A549 (cell line): ENCODE measurements around the gene TPCN2. TPM values are rescaled to one million over a fixed set of nuclear protein-coding genes. Genes with fewer than 3 reads are reported as not detected.

ENCODE experiments used
- ATAC-seq, 2 experiments: fragments of 200-7000 bp in 1 of 2; fragments of >200 bp in 1 of 2; cut with Nextera tagmentation in 1 of 2; cut with Tn5 transposase in 1 of 2; 3 replicates each; pipeline versions ENCODE4 v1.8.0 to v1.9.1; 2018 to 2020; ENCODE audit warnings: mild to moderate bottlenecking in 1 of 2, moderate library complexity in 1 of 2
- CTCF ChIA-PET: fragments of 300-600 bp; sonication (Branson Sonifier 250); formaldehyde crosslinking; extraction: SDS; loops from one replicate; lab custom pipeline; 2021; ENCODE audit warnings: antibody characterized with exemption, inconsistent platforms; lab: Yijun Ruan, JAX
- POLR2A ChIA-PET: fragments of 350-600 bp; formaldehyde crosslinking; extraction: SDS; loops from one replicate; lab custom pipeline; 2021; ENCODE audit warnings: antibody characterized with exemption, inconsistent platforms; lab: Yijun Ruan, JAX
- DNase-seq, 2 experiments: peaks; one replicate each; pipeline versions ENCODE4 v3.0.0 to v3.0.0-alpha.2; 2011 to 2016; ENCODE audit warnings: low read depth in 1 of 2, low spot score in 1 of 2
- FAIRE-seq: peaks from 2 replicates; lab custom pipeline; 2011; peaks lifted over from hg19 to GRCh38; lab: Jason Lieb, UNC
- H3K27ac ChIP-seq, 2 experiments: fragments of >200 bp; sonication (Bioruptor Twin); formaldehyde crosslinking; 3 replicates each; pipeline ENCODE4 v1.5.1; 2016 to 2017
- H3K4me1 ChIP-seq: fragments of >200 bp; sonication (Bioruptor Twin); formaldehyde crosslinking; 3 replicates; pipeline ENCODE4 v1.6.1; 2016
- H3K4me2 ChIP-seq: fragments of >200 bp; sonication (Bioruptor Twin); formaldehyde crosslinking; 3 replicates; pipeline ENCODE4 v1.6.1; 2016
- H3K4me3 ChIP-seq: fragments of >200 bp; sonication (Bioruptor Twin); formaldehyde crosslinking; 3 replicates; pipeline ENCODE4 v1.5.1; 2016
- H3K9me3 ChIP-seq: fragments of >200 bp; sonication (Bioruptor Twin); formaldehyde crosslinking; 3 replicates; pipeline ENCODE4 v1.6.1; 2016
- CBX2 ChIP-seq: fragments of 200-600 bp; sonication (generic); IDR thresholded peaks from 2 replicates; pipeline ENCODE4 v1.6.1; 2016; ENCODE audit warnings: low read depth, mild to moderate bottlenecking, borderline replicate concordance
- CEBPB ChIP-seq, 2 experiments: fragments of >200 bp in 1 of 2; sonication (Bioruptor Twin) in 1 of 2; formaldehyde crosslinking in 1 of 2; IDR thresholded peaks; 2 replicates each; pipeline ENCODE4 v1.6.1; 2012 to 2016
- CHD2 ChIP-seq: fragments of 150-350 bp; IDR thresholded peaks from 2 replicates; pipeline ENCODE4 v1.6.1; 2014; ENCODE audit warnings: low read length; ENCODE audit not compliant: partially characterized antibody
- CHD4 ChIP-seq: fragments of 200-600 bp; sonication (generic); IDR thresholded peaks from 2 replicates; pipeline ENCODE4 v1.6.1; 2016; ENCODE audit warnings: antibody characterized with exemption, mild to moderate bottlenecking, borderline replicate concordance
- CTCF ChIP-seq: fragments of >200 bp; sonication (Bioruptor Twin); formaldehyde crosslinking; IDR thresholded peaks from 3 replicates; pipeline ENCODE4 v1.5.1; 2016
- EHF ChIP-seq: fragments of 250-450 bp; sonication (Bioruptor Pico); IDR thresholded peaks from 2 replicates; pipeline ENCODE4 v1.5.0; 2020; ENCODE audit warnings: mild to moderate bottlenecking
- EHMT2 ChIP-seq: fragments of 200-600 bp; sonication (generic); IDR thresholded peaks from 2 replicates; pipeline ENCODE4 v1.6.1; 2016; ENCODE audit warnings: antibody characterized with exemption, low read depth, mild to moderate bottlenecking, moderate library complexity
- ELK1 ChIP-seq: fragments of 150-350 bp; IDR thresholded peaks from 2 replicates; pipeline ENCODE4 v1.6.1; 2014; ENCODE audit warnings: low read depth, mild to moderate bottlenecking, low read length
- FOSL2 ChIP-seq, 2 experiments: fragments of 450-650 bp in 1 of 2; fragments of >200 bp in 1 of 2; sonication (Bioruptor Twin) in 1 of 2; formaldehyde crosslinking; IDR thresholded peaks; 2 replicates each; pipeline versions ENCODE4 v1.5.0 to v1.6.1; 2016 to 2020; ENCODE audit warnings: mild to moderate bottlenecking in 1 of 2, moderate library complexity in 1 of 2
- FOXS1 ChIP-seq: fragments of 250-450 bp; sonication (Bioruptor Pico); IDR thresholded peaks from 2 replicates; pipeline ENCODE4 v1.5.0; 2020; ENCODE audit warnings: mild to moderate bottlenecking, moderate library complexity
- GATA3 ChIP-seq: IDR thresholded peaks from 2 replicates; pipeline ENCODE4 v1.6.1; 2012; ENCODE audit warnings: borderline replicate concordance
- HEYL ChIP-seq: fragments of 250-450 bp; sonication (Bioruptor Pico); IDR thresholded peaks from 2 replicates; pipeline ENCODE4 v1.8.0; 2021; ENCODE audit warnings: mild to moderate bottlenecking, moderate library complexity
- HOXA7 ChIP-seq: fragments of 250-450 bp; sonication (Bioruptor Pico); IDR thresholded peaks from 2 replicates; pipeline ENCODE4 v1.5.0; 2020; ENCODE audit warnings: mild to moderate bottlenecking, moderate library complexity
- KDM1A ChIP-seq: fragments of 200-600 bp; sonication (generic); IDR thresholded peaks from 2 replicates; pipeline ENCODE4 v1.6.1; 2016; ENCODE audit warnings: low read depth, mild to moderate bottlenecking
- KDM5A ChIP-seq: fragments of 200-600 bp; sonication (generic); IDR thresholded peaks from 2 replicates; pipeline ENCODE4 v1.6.1; 2016; ENCODE audit warnings: antibody characterized with exemption, mild to moderate bottlenecking
- NR3C1 ChIP-seq: fragments of >200 bp; sonication (Bioruptor Twin); formaldehyde crosslinking; IDR thresholded peaks from 3 replicates; pipeline ENCODE4 v1.6.1; 2017
- SMC3 ChIP-seq: fragments of >200 bp; sonication (Bioruptor Twin); formaldehyde crosslinking; IDR thresholded peaks from 3 replicates; pipeline ENCODE4 v1.6.1; 2018; ENCODE audit warnings: inconsistent platforms
- TFCP2L1 ChIP-seq: fragments of 250-450 bp; sonication (Bioruptor Pico); IDR thresholded peaks from 2 replicates; pipeline ENCODE4 v1.5.0; 2021; ENCODE audit warnings: mild to moderate bottlenecking
- ZC3H11A ChIP-seq: fragments of 450-650 bp; IDR thresholded peaks from 2 replicates; pipeline ENCODE4 v1.6.1; 2014; ENCODE audit warnings: antibody characterized with exemption, mild to moderate bottlenecking
- ZFP36 ChIP-seq: fragments of 450-650 bp; IDR thresholded peaks from 2 replicates; pipeline ENCODE4 v1.6.1; 2014; ENCODE audit warnings: borderline replicate concordance; ENCODE audit not compliant: partially characterized antibody
- ZNF302 ChIP-seq: fragments of 250-450 bp; sonication (Bioruptor Pico); IDR thresholded peaks from 2 replicates; pipeline ENCODE4 v1.9.0; 2021; ENCODE audit warnings: inconsistent platforms, mild to moderate bottlenecking, moderate library complexity
- WGBS: methylation state at CpG from one replicate; pipeline ENCODE4 v1.1.6; 2017; ENCODE audit errors: missing lambda C conversion rate; 5-methylcytosine and 5-hydroxymethylcytosine counted together
- polyA plus RNA-seq, 4 experiments: library from polyadenylated mRNA; depleted of rRNA in 3 of 4; stranded (reverse); fragments of >200 nt; fragmentation: RNase III in 1 of 4; extraction: RNeasy Plus Mini Kit Qiagen cat#74134 plus additional on column Dnase treatment in 1 of 4; gene quantifications; 2 replicates in 3 of 4; 3 replicates in 1 of 4; pipeline ENCODE4 v1.2.3, GENCODE V29; 2011 to 2017
- TF ChIP-seq, protein P1 (sequence below): fragments of >200 bp; sonication (Bioruptor Twin); formaldehyde crosslinking; IDR thresholded peaks from 3 replicates; pipeline ENCODE4 v1.6.1; 2016

Gene TPCN2
- polyA plus RNA-seq, 2 of the 4 experiments (the other 2 are of a cell fraction): 8.1 to 8.8 TPM

DNA sequence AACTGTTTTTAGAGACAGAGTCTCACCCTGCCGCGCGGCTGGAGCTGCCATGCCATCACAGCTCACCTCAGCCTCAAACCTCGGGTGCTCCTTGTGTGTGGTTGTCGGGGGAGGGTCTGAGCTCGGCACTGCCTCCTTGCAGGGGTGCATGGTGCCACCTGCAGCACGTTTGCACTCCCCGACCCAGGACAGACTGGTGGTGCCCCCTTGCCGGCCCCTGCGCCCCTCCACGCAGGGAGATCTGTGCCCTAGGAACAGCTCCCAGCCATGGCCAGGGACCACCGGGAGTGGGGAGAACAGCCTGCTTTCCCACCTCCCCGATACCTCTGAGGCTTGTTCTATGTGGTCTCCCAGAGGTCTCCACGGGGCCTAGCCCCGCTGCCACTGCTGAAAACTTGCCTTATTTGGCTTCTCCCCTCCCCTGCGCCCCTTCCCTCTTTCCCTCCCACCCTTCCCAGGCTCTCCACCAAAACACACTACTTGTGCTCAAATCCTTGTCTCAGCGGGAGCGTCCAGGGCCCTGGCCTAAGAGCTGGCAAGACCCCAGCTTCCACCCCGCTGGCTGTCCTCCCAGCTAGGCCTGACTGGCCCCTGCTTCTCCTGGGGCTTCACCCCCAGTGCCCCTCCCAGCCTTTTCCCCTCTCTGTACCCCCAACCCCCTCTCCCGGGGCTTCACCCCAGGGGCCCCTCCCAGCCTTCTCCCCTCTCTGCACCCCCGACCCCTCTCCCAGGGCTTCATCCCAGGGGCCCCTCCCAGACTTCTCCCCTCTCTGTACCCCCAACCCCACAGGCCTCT is 13.4 kb upstream of the TPCN2 start:
- no peaks in the 10 kb centered on the region for H3K4me1 ChIP-seq
- H3K4me2 ChIP-seq: no peak overlapping the region
- no peak for TF ChIP-seq HEYL (CRISPR knock-in tag)
- TF ChIP-seq FOXS1 (CRISPR knock-in tag): no peak
- TF ChIP-seq CBX2: no peak
- no peak for TF ChIP-seq ZNF302
- no peak for TF ChIP-seq CHD2
- no peak for TF ChIP-seq CEBPB (IDR thresholded peaks at IDR 0.05)
- no peak for TF ChIP-seq EHF (CRISPR knock-in tag)
- TF ChIP-seq HOXA7 (CRISPR knock-in tag): no peak
- TF ChIP-seq, all 56 proteins: peak for 0
- DNase-seq (no peak), ATAC-seq (no peak; a peak in 1 of 6 replicates), FAIRE-seq (no peak)
- Histone ChIP-seq H3K27ac (no peak overlapping the region), H3K4me3 (no peak overlapping the region), H3K9me3 (no peaks in the 10 kb centered on the region)
- ChIA-PET CTCF (interaction anchor here (0.6 to 3.3 kb wide), 3 partner anchors 8 to 66 kb away, joined by 3 to 23 read pairs (median 4); no protein-coding TSS in a partner anchor), POLR2A (no interaction called here)
- WGBS: 89% methylated on average over 14 of the region's 21 CpGs

DNA sequence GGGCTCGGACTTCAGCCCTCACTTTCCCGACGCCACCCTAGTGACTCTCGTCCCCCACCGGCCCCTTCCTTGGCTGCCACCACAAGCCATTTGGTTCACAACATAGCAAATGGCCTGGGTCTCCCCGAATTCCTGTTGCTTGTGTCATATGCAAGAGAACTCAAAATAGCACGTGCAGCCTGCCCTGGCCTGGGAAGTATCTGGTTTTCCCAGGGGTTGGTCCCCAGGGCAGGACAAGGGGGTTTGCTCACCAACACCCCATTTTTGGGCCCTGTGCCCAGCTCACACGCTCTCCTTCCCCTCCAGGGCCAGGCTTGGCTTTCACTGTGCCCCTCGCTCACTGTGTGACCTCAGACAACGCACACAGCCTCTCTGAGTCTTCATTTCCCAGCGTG is 12.8 kb upstream of the TPCN2 start:
- FAIRE-seq: no peak
- CTCF ChIA-PET: interaction anchor here (0.6 to 3.3 kb wide), 3 partner anchors 8 to 66 kb away, joined by 3 to 23 read pairs (median 4); no protein-coding TSS in a partner anchor
- Histone ChIP-seq H3K4me3 (no peak overlapping the region), H3K9me3 (no peaks in the 10 kb centered on the region), H3K27ac (no peak overlapping the region), H3K4me2 (no peak overlapping the region), H3K4me1 (no peaks in the 10 kb centered on the region)
- DNase-seq: no peak
- TF ChIP-seq TFCP2L1 (CRISPR knock-in tag) (no peak), GATA3 (no peak), ZC3H11A (no peak), EHMT2 (no peak), CHD4 (no peak), ELK1 (no peak), FOSL2 (IDR thresholded peaks at IDR 0.05) (no peak), FOSL2 (CRISPR knock-in tag; IDR thresholded peaks at IDR 0.05) (no peak), SMC3 (no peak), ZFP36 (no peak), KDM5A (no peak), HOXA7 (CRISPR knock-in tag) (no peak), CBX2 (no peak), NR3C1 (no peak), CHD2 (no peak), CTCF (no peak), KDM1A (no peak)
- TF ChIP-seq, protein P1, sequence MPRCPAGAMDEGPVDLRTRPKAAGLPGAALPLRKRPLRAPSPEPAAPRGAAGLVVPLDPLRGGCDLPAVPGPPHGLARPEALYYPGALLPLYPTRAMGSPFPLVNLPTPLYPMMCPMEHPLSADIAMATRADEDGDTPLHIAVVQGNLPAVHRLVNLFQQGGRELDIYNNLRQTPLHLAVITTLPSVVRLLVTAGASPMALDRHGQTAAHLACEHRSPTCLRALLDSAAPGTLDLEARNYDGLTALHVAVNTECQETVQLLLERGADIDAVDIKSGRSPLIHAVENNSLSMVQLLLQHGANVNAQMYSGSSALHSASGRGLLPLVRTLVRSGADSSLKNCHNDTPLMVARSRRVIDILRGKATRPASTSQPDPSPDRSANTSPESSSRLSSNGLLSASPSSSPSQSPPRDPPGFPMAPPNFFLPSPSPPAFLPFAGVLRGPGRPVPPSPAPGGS: no peak
- WGBS: 78% methylated on average over 11 of the region's 11 CpGs
- POLR2A ChIA-PET: no interaction called here
- no peak for ATAC-seq
